ENCODE data around the gene EBF3. TPM values are rescaled to one million over a fixed set of nuclear protein-coding genes. Genes with fewer than 3 reads are reported as not detected.

The EBF3 gene
- total and polyA plus RNA-seq, 2 experiments from 2014 or later, result 0.22 to 0.77 TPM

DNA sequence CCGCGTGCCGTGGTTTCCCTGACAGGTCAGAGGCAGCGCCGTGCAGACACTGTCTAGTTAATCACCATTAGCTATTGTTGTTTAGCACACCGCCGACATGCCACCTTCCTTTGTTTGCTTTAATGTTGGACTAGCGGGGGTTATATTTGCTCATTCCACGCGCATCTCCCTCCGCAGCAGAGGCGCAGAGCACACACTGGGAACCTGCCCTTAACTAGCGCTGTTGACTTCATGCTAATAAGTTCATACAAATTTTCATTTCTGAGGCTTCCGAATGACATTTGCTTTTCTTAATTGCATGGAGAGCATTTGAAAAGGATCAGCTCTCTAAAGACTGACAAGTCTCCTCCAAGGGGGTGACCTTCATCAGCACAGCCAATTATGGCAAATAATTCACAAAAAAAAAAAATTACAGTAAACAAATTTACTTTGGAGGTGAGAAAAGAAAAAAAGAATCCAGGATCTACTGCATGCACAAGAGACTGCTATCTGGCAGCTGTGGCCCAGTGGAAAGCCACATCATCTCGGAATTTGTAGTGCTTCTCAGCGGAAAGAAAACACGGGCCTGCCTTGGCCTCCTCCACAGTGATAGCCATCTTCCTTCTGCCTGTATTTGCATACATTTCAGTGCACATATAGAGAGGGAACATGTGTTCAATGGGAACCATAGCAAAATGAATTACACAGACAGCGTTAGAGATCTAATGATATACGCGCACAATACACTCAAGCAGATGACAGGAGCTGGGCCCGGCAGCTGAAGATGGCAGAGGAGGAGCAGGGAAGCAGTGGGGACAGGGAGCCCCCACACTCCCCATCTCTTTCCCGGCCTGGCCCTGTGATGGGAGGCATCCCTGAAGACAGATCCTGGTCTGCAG is 94.2 kb downstream of the EBF3 start:
- no peak overlapping the region for H2AFZ ChIP-seq
- no peaks in the 10 kb centered on the region for H3K79me2 ChIP-seq
- H3K4me3 ChIP-seq, result no peak overlapping the region
- H3K9me2 ChIP-seq (replicated peaks; ENCODE audit: insufficient read depth), result no peaks in the 10 kb centered on the region
- 91% methylated on average over 22 of the region's 22 CpGs for WGBS (ENCODE audit: low lambda C conversion rate, missing lambda C conversion rate)
- TF ChIP-seq, protein P1, sequence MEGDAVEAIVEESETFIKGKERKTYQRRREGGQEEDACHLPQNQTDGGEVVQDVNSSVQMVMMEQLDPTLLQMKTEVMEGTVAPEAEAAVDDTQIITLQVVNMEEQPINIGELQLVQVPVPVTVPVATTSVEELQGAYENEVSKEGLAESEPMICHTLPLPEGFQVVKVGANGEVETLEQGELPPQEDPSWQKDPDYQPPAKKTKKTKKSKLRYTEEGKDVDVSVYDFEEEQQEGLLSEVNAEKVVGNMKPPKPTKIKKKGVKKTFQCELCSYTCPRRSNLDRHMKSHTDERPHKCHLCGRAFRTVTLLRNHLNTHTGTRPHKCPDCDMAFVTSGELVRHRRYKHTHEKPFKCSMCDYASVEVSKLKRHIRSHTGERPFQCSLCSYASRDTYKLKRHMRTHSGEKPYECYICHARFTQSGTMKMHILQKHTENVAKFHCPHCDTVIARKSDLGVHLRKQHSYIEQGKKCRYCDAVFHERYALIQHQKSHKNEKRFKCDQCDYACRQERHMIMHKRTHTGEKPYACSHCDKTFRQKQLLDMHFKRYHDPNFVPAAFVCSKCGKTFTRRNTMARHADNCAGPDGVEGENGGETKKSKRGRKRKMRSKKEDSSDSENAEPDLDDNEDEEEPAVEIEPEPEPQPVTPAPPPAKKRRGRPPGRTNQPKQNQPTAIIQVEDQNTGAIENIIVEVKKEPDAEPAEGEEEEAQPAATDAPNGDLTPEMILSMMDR (IDR thresholded peaks at IDR 0.05; ENCODE audit: poor library complexity), result no peak
- TF ChIP-seq EZH2 (IDR thresholded peaks at IDR 0.05; ENCODE audit: borderline replicate concordance) (no peak), EZH2phosphoT487 (IDR thresholded peaks at IDR 0.05; ENCODE audit: low read depth, severe bottlenecking, unreplicated experiment) (no peak)
- H3K36me3 ChIP-seq (replicated peaks; ENCODE audit: insufficient read depth, low read depth), result no peaks in the 10 kb centered on the region
- no peaks in the 10 kb centered on the region for H4K20me1 ChIP-seq (ENCODE audit: insufficient read depth, poor library complexity, severe bottlenecking)
- H3K4me1 ChIP-seq (ENCODE audit: insufficient read depth), result peaks cover 8% of the 10 kb centered on the region
- H3K27ac ChIP-seq, result no peak overlapping the region
- H3K4me2 ChIP-seq, result no peak overlapping the region
- DNase-seq (ENCODE audit: low spot score), result no peak
- no peaks in the 10 kb centered on the region for H3K27me3 ChIP-seq
- H3K9me3 ChIP-seq (ENCODE audit: low read depth), result no peaks in the 10 kb centered on the region

DNA sequence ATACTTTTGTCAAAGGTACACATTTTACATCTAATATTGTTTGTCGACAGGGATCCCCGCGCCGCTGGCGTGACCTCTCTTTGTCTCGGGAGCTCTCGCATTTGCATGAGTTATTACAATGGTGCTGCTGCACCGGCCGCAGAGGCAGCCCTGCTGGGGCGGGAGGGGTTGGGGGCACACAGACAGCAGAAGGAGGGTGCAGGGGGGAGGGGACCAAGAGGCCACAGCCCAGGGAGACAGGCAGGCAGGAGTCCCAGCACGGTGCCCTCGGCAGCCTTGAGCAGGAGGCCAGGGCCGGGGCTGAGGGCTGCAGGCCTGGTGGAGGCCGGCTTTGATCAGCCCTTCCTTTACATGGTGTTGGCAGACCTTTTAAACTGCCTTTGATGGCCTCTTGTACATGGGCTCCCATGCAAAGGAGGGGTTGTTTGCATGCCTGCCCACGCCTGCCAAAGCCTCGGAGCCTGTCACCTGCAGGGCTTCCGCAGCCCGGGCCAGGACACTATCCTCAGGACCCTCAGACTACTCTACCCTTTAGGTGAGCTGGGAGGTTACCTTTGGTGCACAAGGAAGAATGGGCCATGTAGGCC is 95.5 kb downstream of the EBF3 start:
- H3K4me3 ChIP-seq, result no peak overlapping the region
- no peak overlapping the region for H2AFZ ChIP-seq
- DNase-seq (ENCODE audit: low spot score), result no peak
- H4K20me1 ChIP-seq (ENCODE audit: insufficient read depth, poor library complexity, severe bottlenecking), result no peaks in the 10 kb centered on the region
- TF ChIP-seq EZH2phosphoT487 (IDR thresholded peaks at IDR 0.05; ENCODE audit: low read depth, severe bottlenecking, unreplicated experiment), result no peak
- no peak for TF ChIP-seq EZH2 (IDR thresholded peaks at IDR 0.05; ENCODE audit: borderline replicate concordance)
- TF ChIP-seq, protein P1 (IDR thresholded peaks at IDR 0.05; ENCODE audit: poor library complexity), result no peak
- H3K9me2 ChIP-seq (replicated peaks; ENCODE audit: insufficient read depth), result no peaks in the 10 kb centered on the region
- peaks cover 8% of the 10 kb centered on the region for H3K4me1 ChIP-seq (ENCODE audit: insufficient read depth)
- no peak overlapping the region for H3K4me2 ChIP-seq
- H3K9me3 ChIP-seq (ENCODE audit: low read depth), result no peaks in the 10 kb centered on the region
- no peaks in the 10 kb centered on the region for H3K36me3 ChIP-seq (replicated peaks; ENCODE audit: insufficient read depth, low read depth)
- no peak overlapping the region for H3K27ac ChIP-seq
- H3K79me2 ChIP-seq, result no peaks in the 10 kb centered on the region
- WGBS (ENCODE audit: low lambda C conversion rate, missing lambda C conversion rate), result 89% methylated on average over 15 of the region's 18 CpGs
- no peaks in the 10 kb centered on the region for H3K27me3 ChIP-seq

DNA sequence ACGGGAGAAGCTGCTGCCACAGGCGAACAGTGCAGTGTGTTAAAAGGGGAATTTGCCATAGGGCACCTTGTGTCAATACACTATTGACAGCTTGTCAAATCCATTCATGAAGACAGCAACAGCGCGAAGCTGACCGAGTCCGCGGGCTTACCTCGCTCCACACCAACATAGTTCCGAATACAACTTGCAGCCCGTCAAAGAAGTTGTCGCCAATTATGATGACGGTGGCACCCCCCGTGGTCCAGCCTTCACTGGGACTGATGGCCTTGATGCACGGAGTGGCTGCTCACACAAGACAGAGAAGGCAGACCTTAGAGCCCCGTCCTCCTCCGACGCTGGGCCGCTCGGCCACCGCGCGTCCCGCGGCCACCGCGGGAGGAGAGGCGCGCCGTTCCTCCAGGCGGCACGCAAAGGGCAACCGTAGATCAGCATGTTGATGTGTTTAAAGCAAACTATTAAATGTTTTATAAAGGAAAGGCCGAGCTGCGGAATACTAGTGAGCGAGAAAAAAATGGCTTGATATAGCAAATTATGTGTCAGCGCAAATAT is 96.4 kb downstream of the EBF3 start:
- no peaks in the 10 kb centered on the region for H3K9me2 ChIP-seq (replicated peaks; ENCODE audit: insufficient read depth)

DNA sequence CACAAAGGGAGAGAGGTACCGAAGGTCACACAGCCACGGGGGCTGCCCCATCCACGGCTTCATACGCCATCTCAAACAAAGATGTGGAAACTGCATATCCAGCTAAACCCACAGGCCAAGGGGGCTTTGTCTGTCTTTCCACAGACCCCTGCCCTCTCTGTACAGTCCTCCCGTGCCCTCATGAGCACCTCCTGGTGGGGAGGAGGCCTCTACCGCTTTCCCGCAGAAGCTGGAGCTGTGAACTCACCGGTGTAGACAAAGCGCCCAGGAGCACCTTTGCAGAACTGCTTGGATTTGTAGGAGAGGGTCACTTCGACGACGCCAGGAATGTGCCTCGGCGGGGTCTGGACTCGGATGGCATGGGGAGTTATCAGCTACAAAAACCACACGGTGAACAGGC is 97.2 kb downstream of the EBF3 start:
- Histone ChIP-seq H3K4me2 (no peak overlapping the region), H2AFZ (no peak overlapping the region), H3K9me3 (ENCODE audit: low read depth) (no peaks in the 10 kb centered on the region), H3K4me1 (ENCODE audit: insufficient read depth) (peaks cover 8% of the 10 kb centered on the region), H3K27me3 (no peaks in the 10 kb centered on the region), H4K20me1 (ENCODE audit: insufficient read depth, poor library complexity, severe bottlenecking) (no peaks in the 10 kb centered on the region), H3K36me3 (replicated peaks; ENCODE audit: insufficient read depth, low read depth) (no peaks in the 10 kb centered on the region), H3K4me3 (no peak overlapping the region), H3K27ac (no peak overlapping the region), H3K9me2 (replicated peaks; ENCODE audit: insufficient read depth) (no peaks in the 10 kb centered on the region), H3K79me2 (no peaks in the 10 kb centered on the region)
- WGBS (ENCODE audit: low lambda C conversion rate, missing lambda C conversion rate), result 92% methylated on average over 16 of the region's 16 CpGs
- no peak for DNase-seq (ENCODE audit: low spot score)
- TF ChIP-seq EZH2 (IDR thresholded peaks at IDR 0.05; ENCODE audit: borderline replicate concordance), result no peak
- TF ChIP-seq EZH2phosphoT487 (IDR thresholded peaks at IDR 0.05; ENCODE audit: low read depth, severe bottlenecking, unreplicated experiment), result no peak
- TF ChIP-seq, protein P1 (IDR thresholded peaks at IDR 0.05; ENCODE audit: poor library complexity), result no peak

More for the DNA sequence above, 96.4 kb downstream of the EBF3 start:
- H2AFZ ChIP-seq, result no peak overlapping the region
- H3K4me1 ChIP-seq (ENCODE audit: insufficient read depth), result peaks cover 8% of the 10 kb centered on the region
- no peaks in the 10 kb centered on the region for H3K79me2 ChIP-seq
- DNase-seq (ENCODE audit: low spot score), result no peak
- H3K9me3 ChIP-seq (ENCODE audit: low read depth), result no peaks in the 10 kb centered on the region
- 96% methylated on average over 36 of the region's 36 CpGs for WGBS (ENCODE audit: low lambda C conversion rate, missing lambda C conversion rate)
- H3K27ac ChIP-seq, result no peak overlapping the region
- TF ChIP-seq EZH2phosphoT487 (IDR thresholded peaks at IDR 0.05; ENCODE audit: low read depth, severe bottlenecking, unreplicated experiment), result no peak
- H3K4me2 ChIP-seq, result no peak overlapping the region
- H3K27me3 ChIP-seq, result no peaks in the 10 kb centered on the region
- H4K20me1 ChIP-seq (ENCODE audit: insufficient read depth, poor library complexity, severe bottlenecking), result no peaks in the 10 kb centered on the region
- H3K36me3 ChIP-seq (replicated peaks; ENCODE audit: insufficient read depth, low read depth), result no peaks in the 10 kb centered on the region
- H3K4me3 ChIP-seq, result no peak overlapping the region
